OCI-LY1 (cell line): ENCODE results near the gene INTS7.

Experiments used
- H2AFZ ChIP-seq: fragments of 200-600 bp; sonication (generic), shearing (Covaris generic); 2 replicates; pipeline ENCODE4 v1.6.0; 2014; ENCODE audit warnings: antibody characterized with exemption, mild to moderate bottlenecking, low read length
- H3F3A ChIP-seq: fragments of 200-600 bp; sonication (generic), shearing (Covaris generic); 2 replicates; pipeline ENCODE4 v1.6.0; 2014; ENCODE audit warnings: mild to moderate bottlenecking, antibody characterized with exemption, low read length, moderate library complexity; ENCODE audit not compliant: insufficient read depth
- H3K27ac ChIP-seq: fragments of 200-600 bp; sonication (generic); 2 replicates; pipeline ENCODE4 v1.5.1; 2014; ENCODE audit warnings: low read length, mixed run types, mild to moderate bottlenecking, low read depth; ENCODE audit not compliant: poor library complexity, severe bottlenecking
- H3K27me3 ChIP-seq: fragments of 200-600 bp; sonication (generic); 2 replicates; pipeline ENCODE4 v1.6.0; 2014; ENCODE audit warnings: antibody characterized with exemption, mild to moderate bottlenecking, low read length, moderate library complexity; ENCODE audit not compliant: insufficient read depth
- H3K36me3 ChIP-seq: fragments of 200-600 bp; sonication (generic); 2 replicates; pipeline ENCODE4 v1.6.1; 2014; ENCODE audit warnings: mild to moderate bottlenecking, antibody characterized with exemption, low read length, moderate library complexity, mixed read lengths; ENCODE audit not compliant: insufficient read depth
- H3K4me1 ChIP-seq: fragments of 200-600 bp; sonication (generic); 2 replicates; pipeline ENCODE4 v1.5.1; 2014; ENCODE audit warnings: mild to moderate bottlenecking, low read length, moderate library complexity; ENCODE audit not compliant: insufficient read depth, severe bottlenecking
- H3K4me2 ChIP-seq: fragments of 200-600 bp; sonication (generic), shearing (Covaris generic); 2 replicates; pipeline ENCODE4 v1.6.1; 2014; ENCODE audit warnings: low read length
- H3K4me3 ChIP-seq: fragments of 200-600 bp; sonication (generic); 2 replicates; pipeline ENCODE4 v1.5.1; 2014; ENCODE audit warnings: low read length, low read depth, mild to moderate bottlenecking, mixed read lengths; ENCODE audit not compliant: poor library complexity, severe bottlenecking
- H3K79me2 ChIP-seq: fragments of 200-600 bp; shearing (Covaris generic); 2 replicates; pipeline ENCODE4 v1.6.1; 2016; ENCODE audit warnings: mixed run types, low read length, mixed read lengths; ENCODE audit not compliant: insufficient read depth
- H3K9ac ChIP-seq: fragments of 200-600 bp; sonication (generic), shearing (Covaris generic); 2 replicates; pipeline ENCODE4 v1.6.1; 2014; ENCODE audit warnings: mild to moderate bottlenecking, low read length, mixed read lengths
- H3K9me2 ChIP-seq: fragments of 200-600 bp; sonication (generic), shearing (Covaris generic); 2 replicates; pipeline ENCODE4 v1.6.1; 2014; ENCODE audit warnings: low read depth, mild to moderate bottlenecking, low read length, mixed read lengths
- H3K9me3 ChIP-seq: fragments of 200-600 bp; shearing (Covaris generic); 2 replicates; pipeline ENCODE4 v1.6.1; 2014; ENCODE audit warnings: low read length, mixed read lengths
- H4K20me1 ChIP-seq: fragments of 200-600 bp; sonication (generic), shearing (Covaris generic); 2 replicates; pipeline ENCODE4 v1.6.0; 2016; ENCODE audit warnings: mild to moderate bottlenecking, low read length; ENCODE audit not compliant: insufficient read depth
- CTCF ChIP-seq: fragments of 200-600 bp; sonication (generic), shearing (Covaris generic); IDR thresholded peaks from 2 replicates; pipeline ENCODE4 v1.5.1; 2017; ENCODE audit warnings: mild to moderate bottlenecking, antibody characterized with exemption, low read length, moderate library complexity, mixed read lengths
- EZH2 ChIP-seq: fragments of 200-600 bp; sonication (generic), shearing (Covaris generic); IDR thresholded peaks from 2 replicates; pipeline ENCODE4 v1.8.0; 2017; ENCODE audit warnings: borderline replicate concordance, mixed run types, mild to moderate bottlenecking, antibody characterized with exemption, low read length, moderate library complexity, mixed read lengths

The INTS7 gene

GRCh38 chr1:211894312-211894711, 141.0 kb downstream of the INTS7 start:
- Histone ChIP-seq H3K79me2 (no peaks in the 10 kb centered on the region), H3K4me1 (no peaks in the 10 kb centered on the region), H3K9ac (no peak overlapping the region), H3K27ac (no peak overlapping the region), H4K20me1 (no peaks in the 10 kb centered on the region), H3K27me3 (no peaks in the 10 kb centered on the region), H3K4me3 (no peak overlapping the region), H3K4me2 (no peak overlapping the region), H3K9me3 (no peaks in the 10 kb centered on the region), H3F3A (no peaks in the 10 kb centered on the region), H3K36me3 (no peaks in the 10 kb centered on the region), H3K9me2 (no peaks in the 10 kb centered on the region), H2AFZ (no peak overlapping the region)
- no peak for TF ChIP-seq CTCF
- TF ChIP-seq EZH2, result no peak

DNA sequence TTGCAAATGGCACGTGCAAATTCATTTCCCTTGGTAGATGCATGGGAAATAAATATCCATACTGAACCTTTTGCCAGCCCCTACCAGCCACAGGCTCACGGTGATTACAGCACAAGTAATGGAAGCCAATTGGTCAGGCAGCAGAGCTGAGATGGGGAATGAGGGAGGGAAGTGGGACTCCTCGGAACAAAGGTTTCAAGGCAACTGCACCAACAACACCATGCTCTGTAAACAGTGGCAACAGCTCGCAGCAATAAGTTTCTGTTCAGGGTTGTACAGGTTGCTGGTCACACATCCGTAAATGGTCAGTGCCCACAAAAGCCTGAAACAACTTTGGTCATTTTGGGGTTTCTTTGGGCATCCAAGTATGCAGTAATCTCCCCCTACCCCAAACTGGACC, 142.1 kb downstream of the INTS7 start:
- Histone ChIP-seq H3F3A (no peaks in the 10 kb centered on the region), H3K9ac (no peak overlapping the region), H3K27ac (no peak overlapping the region), H3K4me3 (no peak overlapping the region), H3K9me3 (no peaks in the 10 kb centered on the region), H3K4me2 (no peak overlapping the region), H4K20me1 (no peaks in the 10 kb centered on the region), H3K36me3 (no peaks in the 10 kb centered on the region), H3K4me1 (no peaks in the 10 kb centered on the region), H3K79me2 (no peaks in the 10 kb centered on the region), H2AFZ (no peak overlapping the region), H3K27me3 (no peaks in the 10 kb centered on the region), H3K9me2 (no peaks in the 10 kb centered on the region)
- TF ChIP-seq EZH2 (no peak), CTCF (no peak)

- Histone ChIP-seq H2AFZ (no peak overlapping the region), H3K9ac (no peak overlapping the region), H3K79me2 (no peaks in the 10 kb centered on the region), H3K36me3 (no peaks in the 10 kb centered on the region), H3K27me3 (no peaks in the 10 kb centered on the region), H3K9me3 (no peaks in the 10 kb centered on the region), H3K4me3 (no peak overlapping the region), H3K4me2 (no peak overlapping the region), H3F3A (no peaks in the 10 kb centered on the region), H3K9me2 (no peaks in the 10 kb centered on the region), H3K4me1 (no peaks in the 10 kb centered on the region), H3K27ac (no peak overlapping the region), H4K20me1 (no peaks in the 10 kb centered on the region)
- TF ChIP-seq CTCF (no peak), EZH2 (no peak)
These were observed 142.8 kb downstream of the INTS7 start for GRCh38 chr1:211892577-211892976.
